ACC112 (cell line): ENCODE measurements around the gene MAPT.

ENCODE experiments used
- H2AFZ ChIP-seq: fragments of 200-600 bp; sonication (generic); one replicate; pipeline ENCODE4 v1.6.0; 2017; ENCODE audit warnings: antibody characterized with exemption, low read length; ENCODE audit not compliant: unreplicated experiment
- H3K27ac ChIP-seq: fragments of 200-600 bp; sonication (generic); 2 replicates; pipeline ENCODE4 v1.5.1; 2014; ENCODE audit warnings: low read depth, mild to moderate bottlenecking, antibody characterized with exemption, low read length, moderate library complexity
- H3K27me3 ChIP-seq: fragments of 200-600 bp; sonication (generic); 2 replicates; pipeline ENCODE4 v1.6.1; 2014; ENCODE audit warnings: mild to moderate bottlenecking, antibody characterized with exemption, low read length, moderate library complexity, mixed read lengths; ENCODE audit not compliant: insufficient read depth
- H3K36me3 ChIP-seq: fragments of 200-600 bp; sonication (generic); 2 replicates; pipeline ENCODE4 v1.6.1; 2016; ENCODE audit warnings: mild to moderate bottlenecking, antibody characterized with exemption, low read length, moderate library complexity, mixed read lengths; ENCODE audit not compliant: insufficient read depth
- H3K4me1 ChIP-seq: fragments of 200-600 bp; sonication (generic); one replicate; pipeline ENCODE4 v1.6.1; 2016; ENCODE audit warnings: low read length, mixed read lengths; ENCODE audit not compliant: insufficient read depth, unreplicated experiment, control insufficient read depth
- H3K4me3 ChIP-seq: fragments of 200-600 bp; sonication (generic); 2 replicates; pipeline ENCODE4 v1.5.1; 2014; ENCODE audit warnings: mild to moderate bottlenecking, low read depth, low read length
- H3K79me2 ChIP-seq: fragments of 200-600 bp; sonication (generic); one replicate; pipeline ENCODE4 v1.6.0; 2016; ENCODE audit warnings: low read length; ENCODE audit not compliant: control insufficient read depth, unreplicated experiment, insufficient read depth

Gene MAPT

GRCh38 chr17:45914047-45914717 is 19.8 kb downstream of the MAPT start:
- H3K4me3 ChIP-seq: no peak overlapping the region
- H3K36me3 ChIP-seq: no peaks in the 10 kb centered on the region
- no peaks in the 10 kb centered on the region for H3K4me1 ChIP-seq
- H3K27me3 ChIP-seq: peaks cover 74% of the 10 kb centered on the region
- no peak overlapping the region for H2AFZ ChIP-seq
- H3K27ac ChIP-seq: no peak overlapping the region
- no peaks in the 10 kb centered on the region for H3K79me2 ChIP-seq

- Histone ChIP-seq H3K79me2 (no peaks in the 10 kb centered on the region), H3K36me3 (no peaks in the 10 kb centered on the region), H3K4me3 (no peak overlapping the region)
Measured at GRCh38 chr17:45915263-45915662, 20.9 kb downstream of the MAPT start.

GRCh38 chr17:45917081-45917480 is 22.7 kb downstream of the MAPT start:
- Histone ChIP-seq H3K4me3 (no peak overlapping the region), H3K36me3 (no peaks in the 10 kb centered on the region), H3K27ac (no peak overlapping the region), H3K79me2 (no peaks in the 10 kb centered on the region), H3K27me3 (peaks cover 79% of the 10 kb centered on the region), H3K4me1 (no peaks in the 10 kb centered on the region), H2AFZ (no peak overlapping the region)

More at GRCh38 chr17:45915263-45915662, 20.9 kb downstream of the MAPT start:
- no peak overlapping the region for H2AFZ ChIP-seq
- H3K27ac ChIP-seq: no peak overlapping the region
- H3K4me1 ChIP-seq: no peaks in the 10 kb centered on the region
- H3K27me3 ChIP-seq: peaks cover 75% of the 10 kb centered on the region

GRCh38 chr17:45918241-45918745 is 23.9 kb downstream of the MAPT start:
- Histone ChIP-seq H3K36me3 (no peaks in the 10 kb centered on the region), H3K27ac (no peak overlapping the region), H3K4me3 (no peak overlapping the region), H2AFZ (no peak overlapping the region), H3K4me1 (no peaks in the 10 kb centered on the region), H3K27me3 (peaks cover 80% of the 10 kb centered on the region), H3K79me2 (no peaks in the 10 kb centered on the region)

- H2AFZ ChIP-seq: no peak overlapping the region
- peaks cover 79% of the 10 kb centered on the region for H3K27me3 ChIP-seq
- H3K79me2 ChIP-seq: no peaks in the 10 kb centered on the region
Measured at GRCh38 chr17:45919136-45919535, 24.8 kb downstream of the MAPT start.

GRCh38 chr17:45920083-45920482 is 25.7 kb downstream of the MAPT start:
- Histone ChIP-seq H3K27ac (no peak overlapping the region), H3K79me2 (no peaks in the 10 kb centered on the region), H2AFZ (no peak overlapping the region), H3K4me1 (peaks cover 3% of the 10 kb centered on the region), H3K4me3 (no peak overlapping the region), H3K36me3 (no peaks in the 10 kb centered on the region), H3K27me3 (peaks cover 82% of the 10 kb centered on the region)

More at GRCh38 chr17:45919136-45919535, 24.8 kb downstream of the MAPT start:
- Histone ChIP-seq H3K27ac (no peak overlapping the region), H3K4me3 (no peak overlapping the region), H3K4me1 (peaks cover 2% of the 10 kb centered on the region), H3K36me3 (no peaks in the 10 kb centered on the region)

- Histone ChIP-seq H3K27me3 (peaks cover 62% of the 10 kb centered on the region), H3K27ac (no peak overlapping the region)
Measured at GRCh38 chr17:45923511-45924268, 29.3 kb downstream of the MAPT start.

DNA sequence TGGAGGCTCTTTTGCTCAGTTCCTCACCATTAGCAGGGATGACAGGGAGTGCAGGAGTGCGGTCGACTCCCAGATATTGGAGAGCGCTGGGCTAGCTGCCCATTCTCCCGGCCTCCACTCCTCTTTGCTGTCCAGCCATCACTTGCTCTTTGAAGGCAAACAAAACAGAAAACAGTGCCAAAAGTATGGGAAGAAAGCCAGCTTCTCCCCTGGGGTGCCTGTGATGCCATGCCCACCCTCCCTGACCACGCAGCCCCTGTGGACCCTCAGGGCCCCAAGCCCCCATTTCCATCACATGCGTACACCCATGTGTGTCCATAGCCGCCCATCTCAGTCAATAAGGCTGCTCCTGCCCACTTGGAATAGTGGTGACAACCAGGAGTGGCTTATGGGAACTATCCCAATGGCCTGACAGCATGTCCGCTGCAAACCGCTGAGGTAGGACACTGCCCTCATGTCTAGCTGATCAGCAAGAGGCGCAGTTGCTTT is 30.0 kb downstream of the MAPT start:
- no peaks in the 10 kb centered on the region for H3K36me3 ChIP-seq
- H3K4me1 ChIP-seq: peaks cover 3% of the 10 kb centered on the region
- H3K79me2 ChIP-seq: no peaks in the 10 kb centered on the region
- H3K4me3 ChIP-seq: no peak overlapping the region
- H2AFZ ChIP-seq: no peak overlapping the region
- H3K27ac ChIP-seq: no peak overlapping the region
- H3K27me3 ChIP-seq: peaks cover 62% of the 10 kb centered on the region

More at GRCh38 chr17:45923511-45924268, 29.3 kb downstream of the MAPT start:
- Histone ChIP-seq H3K36me3 (no peaks in the 10 kb centered on the region), H3K4me3 (no peak overlapping the region), H3K79me2 (no peaks in the 10 kb centered on the region), H3K4me1 (peaks cover 3% of the 10 kb centered on the region), H2AFZ (no peak overlapping the region)

- H3K79me2 ChIP-seq: no peaks in the 10 kb centered on the region
- H3K36me3 ChIP-seq: no peaks in the 10 kb centered on the region
- peaks cover 3% of the 10 kb centered on the region for H3K4me1 ChIP-seq
- H3K27ac ChIP-seq: no peak overlapping the region
- H2AFZ ChIP-seq: no peak overlapping the region
- no peak overlapping the region for H3K4me3 ChIP-seq
- peaks cover 55% of the 10 kb centered on the region for H3K27me3 ChIP-seq
Measured at GRCh38 chr17:45925311-45925710, 31.0 kb downstream of the MAPT start.

DNA sequence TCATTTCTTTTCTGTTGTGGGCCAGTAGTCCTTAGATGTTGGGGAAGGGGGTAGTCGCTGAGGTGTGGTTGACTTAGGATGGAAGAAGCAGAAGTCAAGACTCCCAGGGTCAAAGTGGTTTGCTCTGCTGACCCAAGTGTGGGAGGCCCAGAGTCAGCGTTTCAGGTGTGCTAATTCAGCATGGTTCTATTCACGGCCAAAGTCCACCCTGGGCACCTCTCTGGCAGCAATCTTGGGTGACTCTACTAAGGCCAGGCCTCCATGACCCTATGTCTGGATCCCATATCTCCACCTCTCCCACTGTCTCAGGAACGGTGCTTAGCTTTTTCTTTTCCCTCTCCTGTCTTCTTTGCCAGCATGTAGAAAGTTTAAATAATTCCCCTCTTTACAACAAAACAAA is 32.9 kb downstream of the MAPT start:
- H3K4me3 ChIP-seq: no peak overlapping the region
- H3K27me3 ChIP-seq: peaks cover 52% of the 10 kb centered on the region
- H3K27ac ChIP-seq: no peak overlapping the region
- H3K79me2 ChIP-seq: no peaks in the 10 kb centered on the region
- H2AFZ ChIP-seq: no peak overlapping the region
- no peaks in the 10 kb centered on the region for H3K36me3 ChIP-seq
- peaks cover 3% of the 10 kb centered on the region for H3K4me1 ChIP-seq
